Smooth muscle cell (in vitro differentiated cells): ENCODE measurements around the gene ASB9. TPM values are rescaled to one million over a fixed set of nuclear protein-coding genes. Genes with fewer than 3 reads are reported as not detected.

ENCODE experiments used
- DNase-seq: peaks from one replicate; lab custom pipeline; 2025; ENCODE audit not compliant: unreplicated experiment; lab: John Stamatoyannopoulos, UW
- H2AFZ ChIP-seq: fragments of 200-600 bp; sonication (generic); 2 replicates; pipeline ENCODE4 v1.6.0; 2016; ENCODE audit warnings: antibody characterized with exemption, low read depth, mild to moderate bottlenecking
- H3F3A ChIP-seq: fragments of 200-600 bp; sonication (generic); 2 replicates; pipeline ENCODE4 v1.6.0; 2017; ENCODE audit warnings: antibody characterized with exemption, low read depth
- H3K27ac ChIP-seq: fragments of 200-600 bp; sonication (generic); 2 replicates; pipeline ENCODE4 v1.5.1; 2016; ENCODE audit warnings: low read depth, mild to moderate bottlenecking
- H3K27me3 ChIP-seq: fragments of 200-600 bp; sonication (generic); 2 replicates; pipeline ENCODE4 v1.6.1; 2016; ENCODE audit warnings: low read depth, mild to moderate bottlenecking
- H3K36me3 ChIP-seq: fragments of 200-600 bp; sonication (generic); 2 replicates; pipeline ENCODE4 v1.5.1; 2016; ENCODE audit warnings: low read depth
- H3K4me1 ChIP-seq: fragments of 200-600 bp; sonication (generic); 2 replicates; pipeline ENCODE4 v1.5.1; 2016; ENCODE audit warnings: low read depth
- H3K4me2 ChIP-seq: fragments of 200-600 bp; sonication (generic); 2 replicates; pipeline ENCODE4 v1.6.0; 2016; ENCODE audit warnings: mild to moderate bottlenecking
- H3K4me3 ChIP-seq: fragments of 200-600 bp; sonication (generic); 2 replicates; pipeline ENCODE4 v1.5.1; 2016; ENCODE audit warnings: mild to moderate bottlenecking
- H3K79me2 ChIP-seq: fragments of 200-600 bp; sonication (generic); 2 replicates; pipeline ENCODE4 v1.6.0; 2016; ENCODE audit warnings: low read depth, mild to moderate bottlenecking
- H3K9ac ChIP-seq: fragments of 200-600 bp; sonication (generic); 2 replicates; pipeline ENCODE4 v1.6.0; 2016; ENCODE audit warnings: low read depth
- H3K9me3 ChIP-seq: fragments of 200-600 bp; sonication (generic); replicated peaks from 2 replicates; pipeline ENCODE4 v1.5.1; 2016; ENCODE audit warnings: low read depth
- H4K20me1 ChIP-seq: fragments of 200-600 bp; sonication (generic); 2 replicates; pipeline ENCODE4 v1.6.0; 2016; ENCODE audit warnings: low read depth
- CTCF ChIP-seq: fragments of 200-600 bp; sonication (generic); IDR thresholded peaks from 2 replicates; pipeline ENCODE4 v1.5.1; 2017; ENCODE audit warnings: borderline replicate concordance, mild to moderate bottlenecking, antibody characterized with exemption; ENCODE audit not compliant: insufficient read depth, poor library complexity, severe bottlenecking
- WGBS: methylation state at CpG from one replicate; pipeline ENCODE4 v1.1.7; 2016; ENCODE audit warnings: low lambda C conversion rate; 5-methylcytosine and 5-hydroxymethylcytosine counted together
- polyA plus RNA-seq: library from polyadenylated mRNA; unstranded; fragments of >200 nt; fragmentation: Nextera tagmentation; extraction: Ambion mirVana; gene quantifications from 2 replicates; pipeline ENCODE4 v1.2.1, GENCODE V29; 2016
- total RNA-seq: library from RNA; depleted of rRNA; stranded (reverse); fragments of >200 nt; gene quantifications from 2 replicates; pipeline ENCODE4 v1.2.3, GENCODE V29; 2014

The ASB9 gene
- 0.85 TPM in 1 of 2 replicates, not detected in the other for total RNA-seq
- 0.39 TPM in 1 of 2 replicates, not detected in the other for polyA plus RNA-seq

DNA sequence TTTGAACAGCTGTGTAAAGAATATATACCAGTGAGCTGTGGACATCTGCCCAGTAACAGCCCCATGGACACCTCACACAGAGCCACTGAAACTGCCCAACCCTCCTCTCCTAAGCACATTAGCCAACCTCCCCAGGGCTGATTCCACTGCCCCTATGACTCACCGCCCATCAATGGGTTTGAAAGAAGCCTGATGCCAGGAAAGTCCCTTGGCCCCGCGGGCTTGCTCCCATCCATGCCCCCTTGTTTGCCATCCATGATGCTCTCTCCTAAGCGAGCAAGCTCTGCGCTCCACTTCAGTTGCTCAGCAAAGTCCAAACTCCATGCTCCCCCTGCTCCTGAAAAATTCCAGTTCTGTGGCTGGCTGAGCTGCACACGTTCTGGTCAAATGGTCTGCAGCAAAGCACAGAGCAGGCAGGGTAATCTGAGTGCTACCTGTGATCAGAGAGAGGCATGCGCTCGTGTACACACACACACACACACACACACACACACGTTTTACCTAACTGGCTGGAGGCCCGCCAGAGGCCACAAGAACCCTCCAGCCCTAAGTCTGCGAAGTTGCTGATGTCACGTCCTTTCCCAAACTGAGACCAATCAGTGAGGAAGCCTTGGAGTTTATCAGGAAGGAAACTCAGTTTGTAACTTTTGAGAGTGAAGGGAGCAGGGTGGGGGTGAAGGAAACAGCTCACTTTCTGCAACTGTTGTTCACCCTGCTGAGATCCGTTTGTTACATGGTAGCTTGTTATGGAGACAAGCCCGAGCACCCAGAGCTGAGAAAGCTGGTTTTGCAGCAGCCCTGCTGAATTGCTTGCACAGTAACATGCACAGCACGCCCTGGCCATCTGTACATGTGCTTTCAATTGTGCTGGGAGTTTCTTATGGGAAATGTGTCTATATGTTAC lies at the start of gene ASB9:
ASB9 (minus strand) TSS at position 466 of the 904 bp plus-strand sequence; CDS start at position 257, 209 bp downstream.
- H2AFZ ChIP-seq, result peak within 1 kb of the TSS; percentile 69
- H3K4me3 ChIP-seq, result no peak within 1 kb of the TSS
- 60% methylated on average over 15 of the region's 15 CpGs for WGBS

GRCh38 chrX:15319075-15319474 lies 49.2 kb upstream of the ASB9 start:
- WGBS, result 87% methylated on average over 4 of the region's 4 CpGs
- H2AFZ ChIP-seq, result no peak overlapping the region
- no peak for TF ChIP-seq CTCF
- H3K9me3 ChIP-seq, result no peaks in the 10 kb centered on the region
- no peak for DNase-seq
- no peak overlapping the region for H3K27ac ChIP-seq
- H4K20me1 ChIP-seq, result no peaks in the 10 kb centered on the region
- no peaks in the 10 kb centered on the region for H3K36me3 ChIP-seq
- no peak overlapping the region for H3K4me3 ChIP-seq
- H3F3A ChIP-seq, result no peaks in the 10 kb centered on the region
- H3K27me3 ChIP-seq, result no peaks in the 10 kb centered on the region
- H3K9ac ChIP-seq, result no peak overlapping the region
- H3K79me2 ChIP-seq, result no peaks in the 10 kb centered on the region
- H3K4me1 ChIP-seq, result no peaks in the 10 kb centered on the region
- H3K4me2 ChIP-seq, result no peak overlapping the region

More for the DNA sequence above, at the start of gene ASB9:
- H4K20me1 ChIP-seq, result no peaks in the 10 kb centered on the region
- H3K36me3 ChIP-seq, result no peaks in the 10 kb centered on the region
- no peaks in the 10 kb centered on the region for H3K27me3 ChIP-seq
- H3K4me2 ChIP-seq, result no peak within 1 kb of the TSS
- DNase-seq, result no peak
- no peak for TF ChIP-seq CTCF
- H3K79me2 ChIP-seq, result no peaks in the 10 kb centered on the region
- no peak within 1 kb of the TSS for H3K9ac ChIP-seq
- peak within 1 kb of the TSS; percentile 22 for H3K27ac ChIP-seq
- no peaks in the 10 kb centered on the region for H3K4me1 ChIP-seq
- no peaks in the 10 kb centered on the region for H3F3A ChIP-seq
- H3K9me3 ChIP-seq, result no peaks in the 10 kb centered on the region

DNA sequence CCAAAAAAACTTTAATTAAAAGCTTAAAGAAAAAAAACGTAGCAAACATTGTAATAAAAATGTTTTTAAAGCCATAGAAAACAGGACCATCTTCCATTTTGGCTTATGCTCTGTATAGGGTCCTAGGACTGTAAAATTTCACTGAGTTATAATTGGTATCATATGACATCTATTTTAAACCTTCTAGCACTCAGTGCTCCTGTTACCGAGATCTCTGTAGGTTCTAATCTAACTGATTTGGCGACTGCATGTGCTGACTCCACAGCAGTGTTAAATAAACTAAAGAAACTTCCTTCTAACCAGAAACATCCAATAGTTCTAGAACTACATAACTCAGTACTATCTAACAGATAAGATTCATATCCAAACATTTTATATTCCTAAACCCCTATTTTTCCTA lies 45.6 kb upstream of the ASB9 start, which contains the start of gene ASB11:
ASB11 (minus strand) TSS at position 132 of the 400 bp plus-strand sequence; CDS start at position 97, 35 bp downstream.
- 55% methylated on average over 3 of the region's 3 CpGs for WGBS
- H3K27me3 ChIP-seq, result no peaks in the 10 kb centered on the region
- no peak within 1 kb of the TSS for H3K4me3 ChIP-seq
- H3K4me1 ChIP-seq, result no peaks in the 10 kb centered on the region
- H3K4me2 ChIP-seq, result no peak within 1 kb of the TSS
- no peaks in the 10 kb centered on the region for H4K20me1 ChIP-seq
- DNase-seq, result no peak
- no peak for TF ChIP-seq CTCF
- H3K79me2 ChIP-seq, result no peaks in the 10 kb centered on the region
- no peaks in the 10 kb centered on the region for H3F3A ChIP-seq
- H2AFZ ChIP-seq, result no peak within 1 kb of the TSS
- no peaks in the 10 kb centered on the region for H3K36me3 ChIP-seq
- no peak within 1 kb of the TSS for H3K9ac ChIP-seq
- no peaks in the 10 kb centered on the region for H3K9me3 ChIP-seq
- no peak within 1 kb of the TSS for H3K27ac ChIP-seq
